Gastrocnemius medialis (tissue), 4 donors: ENCODE data around the gene UBL4A.

Experiments
- CTCF ChIP-seq, 5 experiments: fragments of 450-650 bp in 3 of 5; fragments of 200-600 bp in 2 of 5; sonication (generic) in 2 of 5; IDR thresholded peaks in 4 of 5; conservative IDR thresholded peaks in 1 of 5; 1 replicate in 4 of 5; 2 replicates in 1 of 5; pipeline ENCODE4 v1.5.1; 2016 to 2019; ENCODE audit warnings: antibody characterized with exemption in 5 of 5, mild to moderate bottlenecking in 3 of 5, moderate library complexity in 3 of 5
- POLR2A ChIP-seq, 2 donors: fragments of 450-650 bp; IDR thresholded peaks; one replicate each; pipeline ENCODE4 v1.6.1; 2017; ENCODE audit warnings: antibody characterized with exemption in 2 of 2, mild to moderate bottlenecking in 2 of 2, moderate library complexity in 2 of 2

- TF ChIP-seq CTCF (IDR thresholded peaks at IDR 0.05 in 4 of 5, conservative IDR thresholded peaks at IDR 0.05 in 1 of 5) = no peak
- no peak for TF ChIP-seq POLR2A (IDR thresholded peaks at IDR 0.05)
These were observed 1.9 kb downstream of the UBL4A start for GRCh38 chrX:154484255-154485149.
